GM19239 (cell line): ENCODE data around the gene CMKLR1.

ENCODE experiments used
- DNase-seq: peaks from one replicate; pipeline ENCODE4 v3.0.0; 2011; ENCODE audit warnings: low spot score; ENCODE audit not compliant: insufficient read length
- FAIRE-seq: peaks from 2 replicates; lab custom pipeline; 2011; peaks lifted over from hg19 to GRCh38; lab: Jason Lieb, UNC

Gene CMKLR1

DNA sequence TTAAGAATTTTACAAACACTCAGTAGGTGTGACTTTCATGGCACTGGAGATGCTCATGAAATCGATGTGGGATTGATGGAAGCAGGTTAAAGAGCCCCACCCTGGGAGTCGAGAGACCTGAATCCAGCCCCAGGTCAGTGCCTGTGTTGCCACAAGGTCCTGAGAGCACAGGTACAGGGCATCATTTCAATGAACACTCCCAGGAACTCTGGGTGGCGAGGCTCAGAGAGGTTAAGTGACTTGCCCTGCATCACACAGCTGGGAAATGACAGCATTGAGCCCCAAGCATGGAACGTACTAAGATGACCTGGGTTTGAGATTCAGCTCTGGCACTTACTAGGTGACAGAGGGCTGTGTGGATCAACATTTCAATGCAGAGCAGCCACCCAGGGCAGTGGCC, 98.2 kb downstream of the CMKLR1 start:
- DNase-seq, result no peak
- FAIRE-seq, result no peak

DNA sequence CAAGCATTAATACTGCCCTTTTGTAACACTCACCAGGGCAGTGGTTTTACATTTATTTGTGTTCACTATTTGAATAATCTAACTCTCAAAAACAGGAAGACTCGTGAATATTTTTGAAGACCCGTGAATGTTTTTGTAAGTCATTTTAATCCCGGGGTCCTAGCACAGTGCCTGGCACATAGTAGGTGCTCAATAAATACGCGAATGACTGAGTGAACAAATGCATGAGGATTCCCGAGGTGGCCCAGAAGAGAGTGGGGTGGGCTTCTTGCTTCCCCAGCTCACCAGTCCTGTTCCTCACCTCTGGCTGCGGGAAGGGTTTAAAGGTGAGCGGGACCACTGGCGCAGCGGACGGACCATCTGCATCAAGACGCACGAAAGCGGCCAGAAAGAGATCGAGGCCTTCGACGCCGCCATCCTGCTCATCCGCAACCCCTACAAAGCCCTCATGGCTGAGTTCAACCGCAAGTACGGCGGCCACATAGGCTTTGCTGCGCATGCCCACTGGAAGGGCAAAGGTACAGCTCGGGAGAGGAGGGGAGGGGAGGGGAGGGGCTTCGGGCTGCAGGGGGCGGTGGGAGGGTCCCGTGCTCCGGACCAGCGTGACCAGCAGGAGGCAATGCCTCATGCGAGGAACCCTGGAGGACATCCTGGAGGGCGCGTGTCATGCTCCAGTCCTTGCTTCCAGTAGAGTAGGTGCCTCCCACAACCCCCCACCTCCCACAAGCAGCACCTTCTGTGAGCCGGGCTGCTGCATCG, 98.9 kb downstream of the CMKLR1 start:
- FAIRE-seq (no peak), DNase-seq (no peak)

DNA sequence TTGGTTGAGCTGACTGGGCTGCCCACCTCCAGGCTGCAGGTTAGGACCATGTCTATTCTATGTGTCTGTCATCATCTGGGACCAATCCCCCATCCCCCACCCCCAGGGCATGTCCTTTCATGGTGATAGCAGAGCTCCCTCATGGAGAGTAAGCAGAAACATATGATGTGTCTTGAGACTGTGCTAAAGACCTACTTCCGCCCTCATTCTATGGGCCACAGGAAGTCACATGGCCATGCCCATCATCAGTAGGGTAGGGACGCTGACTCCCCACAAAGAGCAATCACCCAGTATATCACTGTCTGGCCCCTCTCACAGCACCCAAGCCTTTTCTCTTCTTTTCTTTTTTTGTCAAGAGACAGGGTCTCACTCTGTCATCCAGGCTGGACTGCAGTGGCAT, 99.7 kb downstream of the CMKLR1 start:
- DNase-seq (no peak), FAIRE-seq (no peak)

DNA sequence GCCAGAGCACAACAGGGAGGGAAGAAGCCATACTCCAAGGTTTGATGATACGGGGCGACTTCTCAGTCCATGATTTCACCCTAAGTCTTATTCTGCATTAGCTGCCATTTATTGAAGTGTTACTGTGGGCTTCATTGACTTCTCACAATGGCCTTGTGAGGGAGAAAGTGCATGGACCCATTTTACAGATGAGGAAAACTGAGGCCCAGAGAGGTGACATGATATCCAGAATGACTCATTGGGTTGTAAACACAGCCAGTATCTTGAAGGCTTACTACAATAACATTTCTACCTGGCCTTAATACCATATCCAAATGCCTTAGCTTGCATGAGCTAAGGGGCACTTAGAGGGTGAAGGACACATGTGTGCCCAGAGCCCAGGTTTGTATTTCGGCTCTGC, 100.6 kb downstream of the CMKLR1 start:
- no peak for FAIRE-seq
- DNase-seq, result no peak
